PC-9 (cell line): Measurements from ENCODE around the gene ZPBP2. TPM values are rescaled to one million over a fixed set of nuclear protein-coding genes. Genes with fewer than 3 reads are reported as not detected.

Source experiments
- BruUV-seq: library from RNA; stranded (reverse); fragments of 400-500 nt; replicated peaks from 2 replicates; lab custom pipeline; 2021; lab: Mats Ljungman, UMichigan
- CTCF ChIA-PET: fragments of 300-600 bp; sonication (Branson Sonifier 250); formaldehyde crosslinking; loops from one replicate; lab custom pipeline; 2022; ENCODE audit warnings: antibody characterized with exemption; lab: Charles Lee
- POLR2A ChIA-PET: fragments of 300-600 bp; sonication (Branson Sonifier 250); formaldehyde crosslinking; loops from one replicate; lab custom pipeline; 2022; ENCODE audit warnings: antibody characterized with exemption; ENCODE audit not compliant: unreplicated experiment; lab: Charles Lee
- DNase-seq, 2 experiments: peaks; one replicate each; pipeline versions ENCODE4 v3.0.0 to v3.0.0-alpha.2; 2015 to 2022; ENCODE audit warnings: mixed read lengths in 1 of 2
- H2AFZ ChIP-seq: fragments of 200-600 bp; sonication (generic); 2 replicates; pipeline ENCODE4 v1.8.1; 2017; ENCODE audit warnings: antibody characterized with exemption
- H3F3A ChIP-seq: fragments of 200-600 bp; sonication (generic); 2 replicates; pipeline ENCODE4 v1.8.1; 2017; ENCODE audit warnings: antibody characterized with exemption, mild to moderate bottlenecking, low read depth; ENCODE audit not compliant: insufficient read depth
- H3K27ac ChIP-seq: fragments of 200-600 bp; sonication (generic); 2 replicates; pipeline ENCODE4 v1.6.1; 2016; ENCODE audit warnings: mixed run types
- H3K27me3 ChIP-seq: fragments of 200-600 bp; sonication (generic); 2 replicates; pipeline ENCODE4 v1.6.1; 2016; ENCODE audit warnings: low read depth, mixed run types; ENCODE audit not compliant: insufficient read depth
- H3K36me3 ChIP-seq: fragments of 200-600 bp; sonication (generic); 2 replicates; pipeline ENCODE4 v1.6.1; 2016; ENCODE audit warnings: low read depth, mixed run types
- H3K4me1 ChIP-seq: fragments of 200-600 bp; sonication (generic); replicated peaks from 2 replicates; pipeline ENCODE4 v1.6.1; 2016; ENCODE audit warnings: mixed run types; ENCODE audit not compliant: insufficient read depth
- H3K4me2 ChIP-seq: fragments of 200-600 bp; sonication (generic); 2 replicates; pipeline ENCODE4 v1.6.1; 2017; ENCODE audit warnings: mixed run types
- H3K4me3 ChIP-seq: fragments of 200-600 bp; sonication (generic); 2 replicates; pipeline ENCODE4 v1.6.1; 2016; ENCODE audit warnings: mixed run types
- H3K79me2 ChIP-seq: fragments of 200-600 bp; sonication (generic); 2 replicates; pipeline ENCODE4 v1.6.1; 2017; ENCODE audit warnings: low read depth, mixed run types
- H3K9me2 ChIP-seq: fragments of 200-600 bp; sonication (generic); 2 replicates; pipeline ENCODE4 v1.8.1; 2017; ENCODE audit warnings: mild to moderate bottlenecking; ENCODE audit not compliant: insufficient read depth
- H3K9me3 ChIP-seq: fragments of 200-600 bp; sonication (generic); 2 replicates; pipeline ENCODE4 v1.8.1; 2016; ENCODE audit warnings: low read depth; ENCODE audit not compliant: insufficient read depth
- H4K20me1 ChIP-seq: fragments of 200-600 bp; sonication (generic); 2 replicates; pipeline ENCODE4 v1.8.1; 2017; ENCODE audit not compliant: insufficient read depth
- CTCF ChIP-seq: fragments of 200-600 bp; sonication (generic); conservative IDR thresholded peaks from 2 replicates; pipeline ENCODE4 v1.6.1; 2017; ENCODE audit warnings: mixed run types, antibody characterized with exemption, mild to moderate bottlenecking, moderate library complexity
- EZH2 ChIP-seq: fragments of 200-600 bp; sonication (generic); IDR thresholded peaks from 2 replicates; pipeline ENCODE4 v1.8.0; 2017; ENCODE audit warnings: antibody characterized with exemption, low read depth
- intact Hi-C: fragments of 100-400 bp; cut with micrococcal nuclease; formaldehyde crosslinking; loops from one replicate; pipeline ENCODE4 v1.10.0; 2022; ENCODE audit not compliant: unreplicated experiment
- total RNA-seq: library from RNA; stranded (reverse); gene quantifications from 2 replicates; pipeline ENCODE4 v1.2.3, GENCODE V29; 2021

Gene ZPBP2
- total RNA-seq, 1 experiment from 2014 or later = not detected

- BruUV-seq = no TSS peak
- H3K36me3 ChIP-seq = no peaks in the 10 kb centered on the region
- H4K20me1 ChIP-seq = peaks cover 7% of the 10 kb centered on the region; the same call in 1 of the 2 replicates
- intact Hi-C loops = no loop called here
- no peaks in the 10 kb centered on the region for H3K79me2 ChIP-seq
- POLR2A ChIA-PET = no interaction called here
- no peaks in the 10 kb centered on the region for H3K4me1 ChIP-seq
- no peaks in the 10 kb centered on the region for H3F3A ChIP-seq
- H3K27ac ChIP-seq = no peak overlapping the region
- H3K9me3 ChIP-seq = no peaks in the 10 kb centered on the region
- H3K27me3 ChIP-seq = no peaks in the 10 kb centered on the region
- no peak for DNase-seq
- TF ChIP-seq EZH2 (no peak), CTCF (no peak)
- no peaks in the 10 kb centered on the region for H3K9me2 ChIP-seq
- no peak overlapping the region for H3K4me2 ChIP-seq
- no peak overlapping the region for H2AFZ ChIP-seq
- no peak overlapping the region for H3K4me3 ChIP-seq
- CTCF ChIA-PET = interaction anchor here (0.6 kb wide), 1 partner anchor 139 kb away, joined by 3 read pairs; no protein-coding TSS in a partner anchor
These were observed 51.2 kb downstream of the ZPBP2 start for GRCh38 chr17:39919087-39919683.

GRCh38 chr17:39920218-39921210 lies 52.5 kb downstream of the ZPBP2 start:
- ChIA-PET POLR2A (interaction anchor here (0.6 kb wide), 1 partner anchor 624 kb away, joined by 38 read pairs; no protein-coding TSS in a partner anchor), CTCF (interaction anchor here (0.6 kb wide), 1 partner anchor 140 kb away, joined by 3 read pairs; no protein-coding TSS in a partner anchor)
- Histone ChIP-seq H3K4me2 (no peak overlapping the region), H4K20me1 (peaks cover 8% of the 10 kb centered on the region; the same call in 1 of the 2 replicates), H3K4me3 (no peak overlapping the region), H3K9me3 (no peaks in the 10 kb centered on the region), H3K9me2 (no peaks in the 10 kb centered on the region), H3K79me2 (peaks cover 7% of the 10 kb centered on the region), H3F3A (no peaks in the 10 kb centered on the region), H2AFZ (no peak overlapping the region), H3K27ac (no peak overlapping the region), H3K36me3 (no peaks in the 10 kb centered on the region), H3K27me3 (no peaks in the 10 kb centered on the region), H3K4me1 (no peaks in the 10 kb centered on the region)
- BruUV-seq = no TSS peak
- intact Hi-C loops = loop anchor here (10.0 kb wide), 1 partner anchor 166 kb away; no protein-coding TSS in a partner anchor
- DNase-seq = no peak
- no peak for TF ChIP-seq EZH2
- TF ChIP-seq CTCF = no peak

GRCh38 chr17:39921323-39921722 lies 53.3 kb downstream of the ZPBP2 start:
- ChIA-PET CTCF (no interaction called here), POLR2A (no interaction called here)
- no peak overlapping the region for H3K4me3 ChIP-seq
- H3K27ac ChIP-seq = no peak overlapping the region
- no TSS peak for BruUV-seq
- intact Hi-C loops = loop anchor here (10.0 kb wide), 1 partner anchor 167 kb away; no protein-coding TSS in a partner anchor
- no peaks in the 10 kb centered on the region for H3K27me3 ChIP-seq
- H3K4me1 ChIP-seq = peaks cover 6% of the 10 kb centered on the region
- H3K79me2 ChIP-seq = peaks cover 15% of the 10 kb centered on the region
- DNase-seq = no peak
- no peaks in the 10 kb centered on the region for H3K9me2 ChIP-seq
- no peak overlapping the region for H3K4me2 ChIP-seq
- H4K20me1 ChIP-seq = peaks cover 10% of the 10 kb centered on the region; the same call in 1 of the 2 replicates
- no peak overlapping the region for H2AFZ ChIP-seq
- H3K9me3 ChIP-seq = no peaks in the 10 kb centered on the region
- no peaks in the 10 kb centered on the region for H3F3A ChIP-seq
- no peaks in the 10 kb centered on the region for H3K36me3 ChIP-seq
- no peak for TF ChIP-seq CTCF
- no peak for TF ChIP-seq EZH2
